Epithelial cell of proximal tubule (primary cell): Measurements from ENCODE around the gene TP73. TPM values are rescaled to one million over a fixed set of nuclear protein-coding genes. Genes with fewer than 3 reads are reported as not detected.

Experiments used
- DNase-seq: peaks from one replicate; pipeline ENCODE4 v3.0.0-alpha.2; 2011; ENCODE audit warnings: low read depth
- H3K4me3 ChIP-seq: 2 replicates; pipeline ENCODE4 v1.5.1; 2011; ENCODE audit warnings: low read depth, mild to moderate bottlenecking, low read length
- CTCF ChIP-seq: conservative IDR thresholded peaks from 2 replicates; pipeline ENCODE4 v1.5.1; 2012; ENCODE audit warnings: low read depth, mild to moderate bottlenecking, low read length
- total RNA-seq: library from RNA; depleted of rRNA; stranded (reverse); fragments of >200 nt; gene quantifications from 2 replicates; pipeline ENCODE4 v1.2.3, GENCODE V29; 2015

The TP73 gene
- total RNA-seq, 1 donor from 2014 or later = not detected

- DNase-seq = no peak
- H3K4me3 ChIP-seq = no peak overlapping the region
These were observed 56.5 kb downstream of the TP73 start for GRCh38 chr1:3708791-3709190.

GRCh38 chr1:3710251-3710650 lies 57.9 kb downstream of the TP73 start:
- TF ChIP-seq CTCF = no peak
- no peak for DNase-seq

More at GRCh38 chr1:3708791-3709190, 56.5 kb downstream of the TP73 start:
- no peak for TF ChIP-seq CTCF

GRCh38 chr1:3711381-3711779 lies 59.1 kb downstream of the TP73 start:
- no peak for DNase-seq
- no peak overlapping the region for H3K4me3 ChIP-seq
- no peak for TF ChIP-seq CTCF

More at GRCh38 chr1:3710251-3710650, 57.9 kb downstream of the TP73 start:
- no peak overlapping the region for H3K4me3 ChIP-seq

GRCh38 chr1:3711780-3712451 lies 59.6 kb downstream of the TP73 start:
- no peak for TF ChIP-seq CTCF
- DNase-seq = no peak
- no peak overlapping the region for H3K4me3 ChIP-seq

GRCh38 chr1:3712573-3713535 lies 60.5 kb downstream of the TP73 start:
- no peak for DNase-seq
- no peak for TF ChIP-seq CTCF
- H3K4me3 ChIP-seq = no peak overlapping the region

- H3K4me3 ChIP-seq = no peak overlapping the region
- no peak for DNase-seq
- no peak for TF ChIP-seq CTCF
These were observed 61.5 kb downstream of the TP73 start for GRCh38 chr1:3713840-3714239.
